SU-DHL-6 (cell line): ENCODE data around the gene ARHGEF28.

ENCODE experiments used
- CTCF ChIP-seq: fragments of 200-600 bp; sonication (generic); IDR thresholded peaks from one replicate; pipeline ENCODE4 v1.5.1; 2017; ENCODE audit warnings: antibody characterized with exemption, mild to moderate bottlenecking, low read length, moderate library complexity; ENCODE audit not compliant: insufficient read depth, poor library complexity, severe bottlenecking
- EZH2phosphoT487 ChIP-seq: fragments of 200-600 bp; sonication (generic), shearing (Covaris generic); conservative IDR thresholded peaks from 2 replicates; pipeline ENCODE4 v1.6.1; 2018; ENCODE audit warnings: mild to moderate bottlenecking, antibody characterized with exemption, low read length, moderate library complexity, mixed read lengths

- TF ChIP-seq CTCF (no peak), EZH2phosphoT487 (no peak)
These were observed 288.0 kb downstream of the ARHGEF28 start for GRCh38 chr5:73913971-73914370.
